Ovary (tissue), 3 donors: Measurements from ENCODE around the gene GLYAT.

Experiments
- CTCF ChIP-seq, 3 donors: fragments of 450-650 bp in 2 of 3; fragments of 200-600 bp in 1 of 3; IDR thresholded peaks; one replicate each; pipeline versions ENCODE4 v1.5.1 to v1.8.0; 2016 to 2022; ENCODE audit warnings: antibody characterized with exemption in 3 of 3, mild to moderate bottlenecking in 1 of 3
- EP300 ChIP-seq: sonication (generic); formaldehyde crosslinking; IDR thresholded peaks from one replicate; pipeline ENCODE4 v1.6.1; 2017; ENCODE audit warnings: antibody characterized with exemption
- POLR2A ChIP-seq: fragments of 450-650 bp; IDR thresholded peaks from one replicate; pipeline ENCODE4 v1.6.1; 2017; ENCODE audit warnings: antibody characterized with exemption, mild to moderate bottlenecking, moderate library complexity
- donor health status: DM: no; HTN: no; CAD: no.

GRCh38 chr11:58775066-58775708 is 43.4 kb upstream of the GLYAT start:
- no peak for TF ChIP-seq CTCF (IDR thresholded peaks at IDR 0.05)
- no peak for TF ChIP-seq POLR2A
- TF ChIP-seq EP300, result no peak
